ENCODE results near the gene STX18.

The STX18 gene

GRCh38 chr4:4407299-4408131, 134.3 kb downstream of the STX18 start:
- Mint-ChIP-seq H3K9me3 (no peaks in the 10 kb centered on the region), H3K36me3 (ENCODE audit: low read depth) (no peaks in the 10 kb centered on the region), H3K27me3 (no peaks in the 10 kb centered on the region), H3K27ac (no peak overlapping the region), H3K4me1 (ENCODE audit: low read depth) (no peaks in the 10 kb centered on the region), H3K4me3 (no peak overlapping the region)
- intact Hi-C loops (cut with micrococcal nuclease), result no loop called here

- intact Hi-C loops (cut with micrococcal nuclease), result no loop called here
- no peaks in the 10 kb centered on the region for H3K36me3 Mint-ChIP-seq (ENCODE audit: low read depth)
- H3K27ac Mint-ChIP-seq, result no peak overlapping the region
- no peaks in the 10 kb centered on the region for H3K4me1 Mint-ChIP-seq (ENCODE audit: low read depth)
- H3K27me3 Mint-ChIP-seq, result no peaks in the 10 kb centered on the region
- no peak overlapping the region for H3K4me3 Mint-ChIP-seq
- H3K9me3 Mint-ChIP-seq, result no peaks in the 10 kb centered on the region
Observed at GRCh38 chr4:4406455-4407298, 135.2 kb downstream of the STX18 start.

- Mint-ChIP-seq H3K36me3 (ENCODE audit: low read depth) (no peaks in the 10 kb centered on the region), H3K27me3 (peaks cover 5% of the 10 kb centered on the region), H3K9me3 (no peaks in the 10 kb centered on the region), H3K4me1 (ENCODE audit: low read depth) (no peaks in the 10 kb centered on the region), H3K27ac (no peak overlapping the region), H3K4me3 (no peak overlapping the region)
- intact Hi-C loops (cut with micrococcal nuclease), result no loop called here
Observed at GRCh38 chr4:4405358-4405962, 136.4 kb downstream of the STX18 start.

GRCh38 chr4:4402966-4403365, 138.9 kb downstream of the STX18 start:
- Mint-ChIP-seq H3K9me3 (no peaks in the 10 kb centered on the region), H3K27me3 (peaks cover 11% of the 10 kb centered on the region), H3K27ac (no peak overlapping the region), H3K36me3 (ENCODE audit: low read depth) (no peaks in the 10 kb centered on the region), H3K4me3 (no peak overlapping the region), H3K4me1 (ENCODE audit: low read depth) (no peaks in the 10 kb centered on the region)
- intact Hi-C loops (cut with micrococcal nuclease), result no loop called here

- Mint-ChIP-seq H3K4me1 (ENCODE audit: low read depth) (no peaks in the 10 kb centered on the region), H3K27me3 (peaks cover 28% of the 10 kb centered on the region), H3K36me3 (ENCODE audit: low read depth) (no peaks in the 10 kb centered on the region), H3K4me3 (no peak overlapping the region), H3K9me3 (no peaks in the 10 kb centered on the region), H3K27ac (no peak overlapping the region)
- intact Hi-C loops (cut with micrococcal nuclease), result no loop called here
Observed at GRCh38 chr4:4401036-4401435, 140.8 kb downstream of the STX18 start.

- no peaks in the 10 kb centered on the region for H3K9me3 Mint-ChIP-seq
- H3K4me3 Mint-ChIP-seq, result no peak overlapping the region
- no peak overlapping the region for H3K27ac Mint-ChIP-seq
- H3K36me3 Mint-ChIP-seq (ENCODE audit: low read depth), result no peaks in the 10 kb centered on the region
- peaks cover 39% of the 10 kb centered on the region for H3K27me3 Mint-ChIP-seq
- intact Hi-C loops (cut with micrococcal nuclease), result no loop called here
- H3K4me1 Mint-ChIP-seq (ENCODE audit: low read depth), result no peaks in the 10 kb centered on the region
Observed at GRCh38 chr4:4398430-4398829, 143.4 kb downstream of the STX18 start.

GRCh38 chr4:4397441-4397819, 144.4 kb downstream of the STX18 start:
- Mint-ChIP-seq H3K27ac (no peak overlapping the region), H3K36me3 (ENCODE audit: low read depth) (no peaks in the 10 kb centered on the region), H3K27me3 (peaks cover 40% of the 10 kb centered on the region), H3K4me1 (ENCODE audit: low read depth) (no peaks in the 10 kb centered on the region), H3K9me3 (no peaks in the 10 kb centered on the region), H3K4me3 (no peak overlapping the region)
- intact Hi-C loops (cut with micrococcal nuclease), result no loop called here

- H3K36me3 Mint-ChIP-seq (ENCODE audit: low read depth), result no peaks in the 10 kb centered on the region
- H3K27ac Mint-ChIP-seq, result no peak overlapping the region
- intact Hi-C loops (cut with micrococcal nuclease), result no loop called here
- H3K4me1 Mint-ChIP-seq (ENCODE audit: low read depth), result no peaks in the 10 kb centered on the region
- H3K4me3 Mint-ChIP-seq, result no peak overlapping the region
- H3K9me3 Mint-ChIP-seq, result no peaks in the 10 kb centered on the region
- peaks cover 40% of the 10 kb centered on the region for H3K27me3 Mint-ChIP-seq
Observed at GRCh38 chr4:4396628-4397440, 145.0 kb downstream of the STX18 start.

GRCh38 chr4:4395849-4396627, 145.8 kb downstream of the STX18 start:
- no peak overlapping the region for H3K4me3 Mint-ChIP-seq
- H3K9me3 Mint-ChIP-seq, result no peaks in the 10 kb centered on the region
- no peaks in the 10 kb centered on the region for H3K4me1 Mint-ChIP-seq (ENCODE audit: low read depth)
- H3K27ac Mint-ChIP-seq, result no peak overlapping the region
- peaks cover 37% of the 10 kb centered on the region for H3K27me3 Mint-ChIP-seq
- H3K36me3 Mint-ChIP-seq (ENCODE audit: low read depth), result no peaks in the 10 kb centered on the region
- intact Hi-C loops (cut with micrococcal nuclease), result no loop called here

- Mint-ChIP-seq H3K36me3 (ENCODE audit: low read depth) (no peaks in the 10 kb centered on the region), H3K4me1 (ENCODE audit: low read depth) (no peaks in the 10 kb centered on the region), H3K4me3 (no peak overlapping the region), H3K9me3 (no peaks in the 10 kb centered on the region), H3K27ac (no peak overlapping the region), H3K27me3 (peaks cover 41% of the 10 kb centered on the region)
- intact Hi-C loops (cut with micrococcal nuclease), result no loop called here
Observed at GRCh38 chr4:4395371-4395770, 146.5 kb downstream of the STX18 start.

GRCh38 chr4:4394644-4395043, 147.2 kb downstream of the STX18 start:
- no peaks in the 10 kb centered on the region for H3K36me3 Mint-ChIP-seq (ENCODE audit: low read depth)

GRCh38 chr4:4392501-4393183, 149.2 kb downstream of the STX18 start:
- no peak overlapping the region for H3K27ac Mint-ChIP-seq
- H3K9me3 Mint-ChIP-seq, result no peaks in the 10 kb centered on the region
- no peaks in the 10 kb centered on the region for H3K36me3 Mint-ChIP-seq (ENCODE audit: low read depth)
- H3K27me3 Mint-ChIP-seq, result peaks cover 60% of the 10 kb centered on the region
- H3K4me3 Mint-ChIP-seq, result no peak overlapping the region
- H3K4me1 Mint-ChIP-seq (ENCODE audit: low read depth), result no peaks in the 10 kb centered on the region
- intact Hi-C loops (cut with micrococcal nuclease), result no loop called here

More at GRCh38 chr4:4394644-4395043, 147.2 kb downstream of the STX18 start:
- H3K4me3 Mint-ChIP-seq, result no peak overlapping the region
- intact Hi-C loops (cut with micrococcal nuclease), result no loop called here
- H3K9me3 Mint-ChIP-seq, result no peaks in the 10 kb centered on the region
- H3K27ac Mint-ChIP-seq, result no peak overlapping the region
- H3K27me3 Mint-ChIP-seq, result peaks cover 48% of the 10 kb centered on the region
- no peaks in the 10 kb centered on the region for H3K4me1 Mint-ChIP-seq (ENCODE audit: low read depth)

All from dendritic cell treated with granulocyte-macrophage colony-stimulating factor and Interleukin-4, amounts not matched to agents 40 ng/mL and 50 ng/mL, for 4 days (primary cell).